ENCODE data around the gene RFESD.
A peak's percentile ranks its signal among the peaks of the same experiment; 100 is the strongest.

RFESD gene

GRCh38 chr5:95619514-95620029 is 27.0 kb upstream of the RFESD start:
- peak overlapping the region; percentile 58 for H3K4me3 ChIP-seq (ENCODE audit: low read depth, low read length)
- TF ChIP-seq CTCF (IDR thresholded peaks at IDR 0.05; ENCODE audit: insufficient read depth, low read length, missing control alignments) = no peak
- POLR2A ChIA-PET = no interaction called here
- DNase-seq (ENCODE audit: low read depth, low spot score) = no peak
- CTCF ChIA-PET = no interaction called here

GRCh38 chr5:95620030-95620869 is 26.3 kb upstream of the RFESD start, which contains the start of gene GPR150:
Gene GPR150 (plus strand): TSS chr5:95620087. CDS start chr5:95620276, 189 bp downstream.
- no peak for DNase-seq (ENCODE audit: low read depth, low spot score)
- peak within 1 kb of the TSS; percentile 58 for H3K4me3 ChIP-seq (ENCODE audit: low read depth, low read length)
- POLR2A ChIA-PET = no interaction called here
- CTCF ChIA-PET = no interaction called here
- no peak for TF ChIP-seq CTCF (IDR thresholded peaks at IDR 0.05; ENCODE audit: insufficient read depth, low read length, missing control alignments)

DNA sequence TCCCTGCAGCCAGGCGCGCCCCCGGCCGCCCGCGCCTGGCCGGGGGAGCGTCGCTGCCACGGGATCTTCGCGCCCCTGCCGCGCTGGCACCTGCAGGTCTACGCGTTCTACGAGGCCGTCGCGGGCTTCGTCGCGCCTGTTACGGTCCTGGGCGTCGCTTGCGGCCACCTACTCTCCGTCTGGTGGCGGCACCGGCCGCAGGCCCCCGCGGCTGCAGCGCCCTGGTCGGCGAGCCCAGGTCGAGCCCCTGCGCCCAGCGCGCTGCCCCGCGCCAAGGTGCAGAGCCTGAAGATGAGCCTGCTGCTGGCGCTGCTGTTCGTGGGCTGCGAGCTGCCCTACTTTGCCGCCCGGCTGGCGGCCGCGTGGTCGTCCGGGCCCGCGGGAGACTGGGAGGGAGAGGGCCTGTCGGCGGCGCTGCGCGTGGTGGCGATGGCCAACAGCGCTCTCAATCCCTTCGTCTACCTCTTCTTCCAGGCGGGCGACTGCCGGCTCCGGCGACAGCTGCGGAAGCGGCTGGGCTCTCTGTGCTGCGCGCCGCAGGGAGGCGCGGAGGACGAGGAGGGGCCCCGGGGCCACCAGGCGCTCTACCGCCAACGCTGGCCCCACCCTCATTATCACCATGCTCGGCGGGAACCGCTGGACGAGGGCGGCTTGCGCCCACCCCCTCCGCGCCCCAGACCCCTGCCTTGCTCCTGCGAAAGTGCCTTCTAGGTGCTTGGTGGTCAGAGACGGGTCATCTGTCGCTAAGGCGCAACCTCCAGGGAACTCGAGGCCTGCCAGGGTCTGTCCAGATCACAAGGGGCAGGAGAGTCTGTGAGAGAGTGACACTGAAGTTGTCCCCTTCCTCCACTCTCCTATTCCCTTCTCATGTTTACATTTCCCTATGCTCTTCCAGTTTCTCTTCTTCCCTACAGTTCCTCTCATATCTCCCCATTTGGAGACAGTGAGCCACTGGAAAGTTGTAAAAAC is 25.4 kb upstream of the RFESD start:
- peak; percentile 16 for TF ChIP-seq CTCF (IDR thresholded peaks at IDR 0.05; ENCODE audit: insufficient read depth, low read length, missing control alignments)
- no peak for DNase-seq (ENCODE audit: low read depth, low spot score)
- peak overlapping the region; percentile 58 for H3K4me3 ChIP-seq (ENCODE audit: low read depth, low read length)
- ChIA-PET CTCF (interaction anchor here (2.2 kb wide), 1 partner anchor 10 kb away, joined by 12 read pairs; no protein-coding TSS in a partner anchor), POLR2A (no interaction called here)

GRCh38 chr5:95621839-95622629 is 24.5 kb upstream of the RFESD start:
- H3K4me3 ChIP-seq (ENCODE audit: low read depth, low read length) = no peak overlapping the region
- POLR2A ChIA-PET = no interaction called here

DNA sequence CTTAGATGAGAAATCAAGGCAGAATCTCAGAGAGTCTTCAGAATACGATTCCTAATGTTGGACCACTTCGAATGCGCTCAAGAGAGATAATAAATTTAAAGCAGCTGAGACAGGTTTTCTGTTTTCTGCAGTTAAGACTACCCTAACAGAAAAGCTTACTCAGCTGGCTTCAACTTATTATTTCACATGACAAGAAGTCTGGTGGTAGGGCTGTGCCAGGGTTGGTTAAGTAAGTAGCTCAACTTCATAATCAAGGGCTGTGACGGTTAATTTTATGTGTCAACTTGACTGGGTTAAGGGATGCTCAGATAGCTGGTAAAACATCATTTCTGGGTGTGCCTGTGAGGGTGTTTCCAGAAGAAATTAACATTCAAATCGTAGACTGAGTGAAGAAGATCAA is 22.9 kb upstream of the RFESD start:
- ChIA-PET CTCF (interaction anchor here (2.2 kb wide), 1 partner anchor 8 kb away, joined by 12 read pairs; no protein-coding TSS in a partner anchor), POLR2A (no interaction called here)
- H3K4me3 ChIP-seq (ENCODE audit: low read depth, low read length) = no peak overlapping the region
- no peak for DNase-seq (ENCODE audit: low read depth, low spot score)
- TF ChIP-seq CTCF (IDR thresholded peaks at IDR 0.05; ENCODE audit: insufficient read depth, low read length, missing control alignments) = no peak

More at GRCh38 chr5:95621839-95622629, 24.5 kb upstream of the RFESD start:
- no peak for DNase-seq (ENCODE audit: low read depth, low spot score)
- CTCF ChIA-PET = interaction anchor here (1.0 to 2.2 kb wide), 3 partner anchors 9 to 26 kb away, joined by 4 to 12 read pairs (median 4); no protein-coding TSS in a partner anchor
- TF ChIP-seq CTCF (IDR thresholded peaks at IDR 0.05; ENCODE audit: insufficient read depth, low read length, missing control alignments) = no peak
